K562 (cell line): ENCODE measurements around the gene IL1RAPL2. TPM values are rescaled to one million over a fixed set of nuclear protein-coding genes. Genes with fewer than 3 reads are reported as not detected.

Experiments used
- ZBTB40 ChIP-seq, 2 experiments: fragments of 450-650 bp in 1 of 2; sonication (generic) in 1 of 2; formaldehyde crosslinking in 1 of 2; IDR thresholded peaks; 2 replicates each; pipeline versions ENCODE4 v1.7.1 to v1.9.0; 2016 to 2022; ENCODE audit warnings: inconsistent platforms in 1 of 2, mild to moderate bottlenecking in 1 of 2, missing genetic modification reagents in 1 of 2
- ZNF407 ChIP-seq: fragments of 450-650 bp; IDR thresholded peaks from 2 replicates; pipeline ENCODE4 v1.6.1; 2016; ENCODE audit warnings: low read depth
- polyA plus RNA-seq, 8 experiments: library from polyadenylated mRNA; depleted of rRNA in 4 of 8; stranded (reverse) in 5 of 8; unstranded in 3 of 8; fragments of >200 nt; fragmentation: Nextera tagmentation in 2 of 8; fragmentation: Illumina TruSeq in 1 of 8; extraction: Ambion mirVana in 2 of 8; extraction: Trizol in 1 of 8; gene quantifications; 2 replicates each; pipeline versions ENCODE4 v1.2.1 to v1.2.3, GENCODE V29; 2011 to 2014; ENCODE audit warnings: inconsistent platforms in 1 of 8, missing spikeins in 1 of 8
- total RNA-seq, 7 experiments: library from RNA; depleted of rRNA in 6 of 7; stranded (reverse); fragments of >200 nt in 6 of 7; fragmentation: Illumina TruSeq in 2 of 7; extraction: Trizol in 2 of 7; gene quantifications; 2 replicates each; pipeline versions ENCODE4 v1.2.1 to v1.2.3, GENCODE V29; 2011 to 2021; ENCODE audit warnings: low replicate concordance in 1 of 7
- TF ChIP-seq, protein P1 (sequence below), 2 experiments: IDR thresholded peaks; 2 replicates each; pipeline ENCODE4 v1.6.1; 2011; ENCODE audit warnings: borderline replicate concordance in 1 of 2, control low read depth in 1 of 2, low read depth in 1 of 2, low read length in 1 of 2, mild to moderate bottlenecking in 1 of 2, mixed read lengths in 1 of 2, moderate library complexity in 1 of 2; ENCODE audit not compliant: insufficient read depth in 1 of 2, insufficient read length in 1 of 2, poor library complexity in 1 of 2, severe bottlenecking in 1 of 2; ENCODE audit errors: extremely low read depth in 1 of 2

The IL1RAPL2 gene
- total and polyA plus RNA-seq, 9 of the 15 experiments (the other 6 are each of a cell fraction or from before 2014, with no cell fraction given), result not detected

DNA sequence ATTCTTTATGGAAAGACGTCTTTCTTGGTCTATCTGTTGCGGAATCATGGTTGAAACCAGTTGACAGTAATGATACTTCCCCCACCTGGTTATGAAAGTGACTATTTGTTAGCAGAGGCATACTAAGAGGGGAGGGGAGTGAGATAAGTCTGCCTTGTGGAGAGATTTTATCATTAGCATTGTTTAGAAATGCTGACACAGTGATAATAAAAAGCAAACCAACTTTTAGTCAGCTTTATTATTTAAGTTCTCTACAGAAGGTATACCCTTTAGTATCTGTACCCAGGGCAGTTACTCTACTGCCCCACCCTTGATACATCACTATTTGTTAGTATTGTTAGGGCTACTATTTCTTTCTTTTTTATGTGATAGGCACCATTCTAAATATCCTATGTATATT, 26.9 kb upstream of the IL1RAPL2 start (continued):
- TF ChIP-seq ZNF407, result no peak
- no peak for TF ChIP-seq ZBTB40 (IDR thresholded peaks at IDR 0.05)
- no peak for TF ChIP-seq ZBTB40 (CRISPR knock-in tag; IDR thresholded peaks at IDR 0.05)
- TF ChIP-seq, protein P1, sequence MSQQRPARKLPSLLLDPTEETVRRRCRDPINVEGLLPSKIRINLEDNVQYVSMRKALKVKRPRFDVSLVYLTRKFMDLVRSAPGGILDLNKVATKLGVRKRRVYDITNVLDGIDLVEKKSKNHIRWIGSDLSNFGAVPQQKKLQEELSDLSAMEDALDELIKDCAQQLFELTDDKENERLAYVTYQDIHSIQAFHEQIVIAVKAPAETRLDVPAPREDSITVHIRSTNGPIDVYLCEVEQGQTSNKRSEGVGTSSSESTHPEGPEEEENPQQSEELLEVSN (IDR thresholded peaks at IDR 0.05; ENCODE audit: borderline replicate concordance in 1 of 2, extremely low read depth in 1 of 2, insufficient read depth in 1 of 2, insufficient read length in 1 of 2, low read depth in 1 of 2, low read length in 1 of 2, poor library complexity in 1 of 2, severe bottlenecking in 1 of 2), result no peak
- TF ChIP-seq, all 486 proteins: peak for 4
